Sigmoid colon (tissue), 4 donors: ENCODE measurements around the gene SCN4B.

Source experiments
- CTCF ChIP-seq, 4 experiments: fragments of 450-650 bp in 3 of 4; fragments of 200-600 bp in 1 of 4; IDR thresholded peaks; one replicate each; pipeline ENCODE4 v1.5.1; 2016 to 2019; ENCODE audit warnings: antibody characterized with exemption in 4 of 4, mild to moderate bottlenecking in 3 of 4, moderate library complexity in 2 of 4
- POLR2AphosphoS5 ChIP-seq, 4 donors: sonication (generic); formaldehyde crosslinking; IDR thresholded peaks; one replicate each; pipeline ENCODE4 v1.6.1; 2017; ENCODE audit warnings: antibody characterized with exemption in 4 of 4

- TF ChIP-seq CTCF (IDR thresholded peaks at IDR 0.05) = no peak
- TF ChIP-seq POLR2AphosphoS5 (IDR thresholded peaks at IDR 0.05) = no peak
Measured at GRCh38 chr11:118149493-118149892, 3.1 kb downstream of the SCN4B start.
